ENCODE results near the gene HCRT.
"Not testable (repeated sequence)": the region's sequence is repeated elsewhere in the genome, so short reads cannot be mapped to it uniquely, and the experiment has no call there.

The HCRT gene

DNA sequence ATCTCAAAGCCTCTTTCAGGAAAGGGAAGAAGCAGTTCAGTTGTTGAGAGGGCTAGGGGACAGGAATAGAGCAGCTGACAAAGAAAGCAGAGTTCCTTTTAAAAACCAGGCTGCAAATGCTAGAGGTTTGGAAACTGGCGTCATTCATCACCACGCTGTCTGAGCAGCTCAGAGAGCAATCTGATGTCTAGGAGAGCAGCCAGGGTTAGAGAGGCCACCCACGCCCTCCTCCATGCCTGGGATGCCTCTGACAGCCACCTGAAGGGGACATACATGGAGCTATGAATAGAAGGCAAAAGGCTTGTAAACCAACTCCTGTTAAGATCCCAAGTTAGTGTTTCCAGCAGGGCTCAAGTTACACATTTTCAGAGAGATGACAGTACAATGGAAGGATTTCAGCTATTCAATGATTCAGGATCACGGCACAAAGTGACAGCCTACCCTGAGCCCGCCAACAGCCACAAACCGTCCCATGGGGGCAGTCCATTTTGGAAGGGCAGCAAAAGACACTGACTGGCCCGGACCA, 42.8 kb downstream of the HCRT start:
- DNase-seq (ENCODE audit: low read depth), result peak; percentile 82
- H3K4me3 ChIP-seq (ENCODE audit: control insufficient read depth, low read depth, low read length), result no peak overlapping the region
- TF ChIP-seq, protein P1, sequence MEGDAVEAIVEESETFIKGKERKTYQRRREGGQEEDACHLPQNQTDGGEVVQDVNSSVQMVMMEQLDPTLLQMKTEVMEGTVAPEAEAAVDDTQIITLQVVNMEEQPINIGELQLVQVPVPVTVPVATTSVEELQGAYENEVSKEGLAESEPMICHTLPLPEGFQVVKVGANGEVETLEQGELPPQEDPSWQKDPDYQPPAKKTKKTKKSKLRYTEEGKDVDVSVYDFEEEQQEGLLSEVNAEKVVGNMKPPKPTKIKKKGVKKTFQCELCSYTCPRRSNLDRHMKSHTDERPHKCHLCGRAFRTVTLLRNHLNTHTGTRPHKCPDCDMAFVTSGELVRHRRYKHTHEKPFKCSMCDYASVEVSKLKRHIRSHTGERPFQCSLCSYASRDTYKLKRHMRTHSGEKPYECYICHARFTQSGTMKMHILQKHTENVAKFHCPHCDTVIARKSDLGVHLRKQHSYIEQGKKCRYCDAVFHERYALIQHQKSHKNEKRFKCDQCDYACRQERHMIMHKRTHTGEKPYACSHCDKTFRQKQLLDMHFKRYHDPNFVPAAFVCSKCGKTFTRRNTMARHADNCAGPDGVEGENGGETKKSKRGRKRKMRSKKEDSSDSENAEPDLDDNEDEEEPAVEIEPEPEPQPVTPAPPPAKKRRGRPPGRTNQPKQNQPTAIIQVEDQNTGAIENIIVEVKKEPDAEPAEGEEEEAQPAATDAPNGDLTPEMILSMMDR (conservative IDR thresholded peaks at IDR 0.05; ENCODE audit: control insufficient read depth, insufficient read depth, low read depth, low read length), result no peak

DNA sequence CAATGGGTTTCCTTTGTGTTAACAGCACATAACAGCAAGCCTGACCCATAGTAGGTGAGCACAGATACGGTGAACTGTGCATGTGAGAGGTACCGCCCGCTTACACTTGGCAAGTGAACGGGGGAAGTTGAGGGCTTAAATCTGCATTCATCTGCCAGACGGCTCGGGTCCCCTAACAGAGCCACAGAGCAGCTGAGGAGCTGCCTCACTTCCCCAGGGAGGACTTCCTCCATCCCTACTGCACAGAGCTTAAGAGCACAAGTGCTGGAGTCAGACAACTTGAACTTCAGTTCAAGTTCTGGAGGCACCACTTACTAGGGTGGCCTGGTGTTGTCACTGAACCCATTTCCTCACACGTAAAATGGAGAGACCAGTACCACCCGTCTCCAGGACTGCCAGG, 43.9 kb downstream of the HCRT start:
- TF ChIP-seq, protein P1 (conservative IDR thresholded peaks at IDR 0.05; ENCODE audit: control insufficient read depth, insufficient read depth, low read depth, low read length), result no peak
- no peak for DNase-seq (ENCODE audit: low read depth)
- H3K4me3 ChIP-seq (ENCODE audit: control insufficient read depth, low read depth, low read length), result no peak overlapping the region

DNA sequence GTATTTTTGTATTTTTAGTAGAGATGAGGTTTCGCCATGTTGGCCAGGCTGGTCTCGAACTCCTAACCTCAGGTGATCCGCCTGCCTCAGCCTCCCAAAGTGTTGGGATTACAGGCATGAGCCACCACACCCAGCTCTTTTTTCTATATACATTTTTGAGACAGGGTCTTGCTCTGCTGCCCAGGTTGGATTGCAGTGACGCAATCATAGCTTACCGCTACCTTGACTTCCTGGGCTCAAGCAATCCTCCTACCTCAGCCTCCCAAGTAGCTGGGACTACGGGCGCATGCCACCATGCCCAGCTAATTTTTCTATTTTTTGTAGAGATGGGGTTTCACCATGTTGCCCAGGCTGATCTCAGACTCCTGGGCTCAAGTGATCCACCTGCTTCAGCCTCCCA, 44.6 kb downstream of the HCRT start:
- not testable (repeated sequence) for DNase-seq (ENCODE audit: low read depth); H3K4me3 ChIP-seq (ENCODE audit: control insufficient read depth, low read depth, low read length)

DNA sequence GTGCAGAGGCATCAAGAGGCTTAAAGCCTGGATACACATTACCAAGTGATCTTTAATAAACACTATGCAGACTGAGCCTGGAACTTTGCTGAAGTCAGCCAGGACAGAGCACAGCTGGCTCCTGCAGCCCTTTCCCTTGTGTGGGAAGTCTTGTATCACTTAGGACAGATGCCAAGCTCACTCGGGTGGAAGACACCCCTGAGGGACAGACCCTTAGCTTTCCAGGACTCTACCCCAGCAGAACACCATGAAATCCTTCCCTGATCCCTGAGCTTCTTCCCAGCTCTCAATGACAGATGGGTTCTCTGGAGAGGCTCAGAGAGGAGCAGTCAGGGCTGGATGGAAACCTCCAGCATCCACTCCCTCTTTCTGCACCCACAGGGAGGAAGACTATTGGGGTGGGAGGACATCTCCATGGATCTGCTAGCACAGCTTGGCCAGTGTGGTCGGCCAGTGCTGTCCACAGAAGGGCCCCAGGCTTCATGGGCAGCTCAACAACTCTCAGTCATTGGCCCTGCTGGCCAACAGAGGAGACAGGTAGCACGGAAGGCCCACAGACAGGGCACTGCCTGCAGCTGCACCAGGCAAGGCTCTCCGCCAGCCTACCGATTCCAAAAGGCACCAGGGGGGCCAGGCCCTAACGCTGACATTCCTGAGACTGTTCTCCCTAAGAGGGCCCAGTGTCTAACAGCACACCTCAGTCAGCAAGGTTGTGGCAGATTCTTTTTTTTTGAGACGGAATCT, 46.3 kb downstream of the HCRT start:
- no peak for DNase-seq (ENCODE audit: low read depth)
- no peak overlapping the region for H3K4me3 ChIP-seq (ENCODE audit: control insufficient read depth, low read depth, low read length)
- TF ChIP-seq, protein P1 (conservative IDR thresholded peaks at IDR 0.05; ENCODE audit: control insufficient read depth, insufficient read depth, low read depth, low read length), result no peak

DNA sequence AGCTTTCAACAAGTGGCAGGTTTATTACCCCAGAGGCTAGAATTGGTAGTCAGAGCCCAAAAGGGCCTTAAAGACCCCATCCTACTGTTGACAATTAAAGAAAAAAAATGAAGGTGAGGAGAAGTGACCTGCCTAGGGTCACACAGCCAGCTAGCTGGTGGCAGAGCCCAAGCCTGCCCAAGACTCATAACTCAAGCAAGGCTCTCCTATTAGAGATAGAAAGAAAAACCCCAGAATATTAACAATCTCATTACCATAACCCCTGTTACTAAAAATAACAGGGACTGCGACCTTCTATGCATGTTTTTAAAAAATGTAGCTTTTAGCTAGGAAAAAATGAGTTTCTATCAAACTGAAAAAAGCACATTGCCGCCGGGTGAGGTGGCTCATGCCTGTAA, 48.6 kb downstream of the HCRT start:
- TF ChIP-seq, protein P1 (conservative IDR thresholded peaks at IDR 0.05; ENCODE audit: control insufficient read depth, insufficient read depth, low read depth, low read length), result no peak
- DNase-seq (ENCODE audit: low read depth), result no peak
- no peak overlapping the region for H3K4me3 ChIP-seq (ENCODE audit: control insufficient read depth, low read depth, low read length)

DNA sequence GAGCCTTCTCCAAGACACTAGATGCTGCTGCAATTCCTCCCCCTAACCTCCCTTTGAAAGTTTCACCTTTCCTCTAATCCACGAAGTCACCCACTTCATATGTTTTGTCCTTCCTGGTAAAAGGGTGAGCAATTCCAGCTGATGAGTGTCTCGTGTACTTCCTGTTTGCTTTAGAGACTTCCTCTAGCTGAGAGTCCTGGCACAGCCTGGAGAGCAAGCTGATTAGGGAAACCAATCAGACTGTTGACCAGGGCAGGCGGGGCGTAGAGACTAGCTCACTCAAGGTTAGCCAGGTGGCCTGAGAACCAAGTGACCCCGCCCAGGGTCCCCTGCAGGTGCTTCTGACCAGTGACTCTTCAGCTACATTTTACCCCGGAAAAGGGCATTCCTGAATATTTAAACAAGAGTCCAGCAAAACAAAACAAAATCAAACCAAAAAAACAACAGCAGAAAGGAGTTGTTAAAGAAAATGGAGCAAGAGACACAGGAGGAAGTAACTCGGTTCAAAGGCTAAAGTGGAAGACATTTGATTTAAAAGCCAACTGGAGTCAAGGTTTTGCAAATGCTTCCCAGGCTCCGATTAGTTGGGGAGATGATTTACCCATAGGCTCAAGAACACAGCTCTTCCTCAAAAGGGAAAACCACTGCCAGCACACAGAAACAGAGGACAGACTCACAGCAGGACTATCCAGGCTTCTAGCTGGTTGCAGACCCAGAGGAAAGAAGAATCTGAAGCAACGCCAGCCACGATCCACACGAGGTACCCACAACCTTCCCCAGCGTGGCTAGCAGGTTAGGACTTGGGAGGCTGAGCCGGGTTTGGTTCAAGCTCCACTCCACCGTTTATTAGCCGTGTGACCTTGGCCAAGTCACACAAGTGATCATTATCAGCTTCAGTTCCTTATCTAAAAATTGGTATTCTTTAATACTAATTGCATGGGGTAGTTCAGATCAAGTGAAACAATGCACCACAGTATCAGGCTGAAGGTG, 49.3 kb downstream of the HCRT start:
- TF ChIP-seq, protein P1 (conservative IDR thresholded peaks at IDR 0.05; ENCODE audit: control insufficient read depth, insufficient read depth, low read depth, low read length), result no peak
- no peak overlapping the region for H3K4me3 ChIP-seq (ENCODE audit: control insufficient read depth, low read depth, low read length)
- DNase-seq (ENCODE audit: low read depth), result peak; percentile 73

DNA sequence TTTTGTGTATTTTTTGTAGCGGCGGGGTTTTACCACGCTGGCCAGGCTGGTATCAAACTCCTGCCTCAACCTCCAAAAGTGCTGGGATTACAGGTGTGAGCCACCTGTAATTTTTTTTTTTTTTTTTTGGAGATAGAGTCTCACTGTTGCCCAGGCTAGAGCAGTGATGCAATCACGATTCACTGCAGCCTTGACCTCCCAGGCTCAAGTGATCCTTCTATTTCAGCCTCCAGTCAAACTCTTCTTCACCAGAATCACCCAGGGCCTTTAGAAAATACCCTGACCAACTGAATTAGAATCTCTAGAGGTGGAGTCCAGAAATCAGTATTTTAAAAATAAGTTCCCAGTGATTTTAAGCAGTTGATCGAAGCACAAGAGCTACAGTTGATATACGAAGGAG, 50.1 kb downstream of the HCRT start:
- H3K4me3 ChIP-seq (ENCODE audit: control insufficient read depth, low read depth, low read length), result no peak overlapping the region
- DNase-seq (ENCODE audit: low read depth), result no peak
- TF ChIP-seq, protein P1 (conservative IDR thresholded peaks at IDR 0.05; ENCODE audit: control insufficient read depth, insufficient read depth, low read depth, low read length), result no peak
